Right hindlimb (tissue), 1 donor: Measurements from ENCODE around the gene WDR77.

ENCODE experiments used
- DNase-seq: peaks from one replicate; pipeline ENCODE4 v3.0.0-alpha.2; 2018

Gene WDR77

DNA sequence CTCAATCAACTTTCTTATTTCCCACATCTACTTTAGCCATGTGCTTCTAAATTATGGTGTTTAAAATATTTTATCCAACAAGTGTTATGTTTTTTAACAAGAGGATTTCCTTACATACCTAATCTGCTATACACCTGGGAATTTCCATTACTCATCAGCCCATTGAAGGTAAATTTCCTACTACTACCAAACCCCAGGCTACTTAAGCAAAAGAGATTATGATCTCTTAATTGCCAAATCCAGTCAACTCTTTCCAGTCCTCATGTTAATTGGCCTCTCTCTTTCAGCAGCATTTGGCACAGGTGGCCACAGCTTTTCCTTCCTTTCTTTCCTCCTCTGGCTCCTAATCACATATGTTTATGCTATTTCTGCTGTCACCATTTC, 19.7 kb upstream of the WDR77 start:
- no peak for DNase-seq

DNA sequence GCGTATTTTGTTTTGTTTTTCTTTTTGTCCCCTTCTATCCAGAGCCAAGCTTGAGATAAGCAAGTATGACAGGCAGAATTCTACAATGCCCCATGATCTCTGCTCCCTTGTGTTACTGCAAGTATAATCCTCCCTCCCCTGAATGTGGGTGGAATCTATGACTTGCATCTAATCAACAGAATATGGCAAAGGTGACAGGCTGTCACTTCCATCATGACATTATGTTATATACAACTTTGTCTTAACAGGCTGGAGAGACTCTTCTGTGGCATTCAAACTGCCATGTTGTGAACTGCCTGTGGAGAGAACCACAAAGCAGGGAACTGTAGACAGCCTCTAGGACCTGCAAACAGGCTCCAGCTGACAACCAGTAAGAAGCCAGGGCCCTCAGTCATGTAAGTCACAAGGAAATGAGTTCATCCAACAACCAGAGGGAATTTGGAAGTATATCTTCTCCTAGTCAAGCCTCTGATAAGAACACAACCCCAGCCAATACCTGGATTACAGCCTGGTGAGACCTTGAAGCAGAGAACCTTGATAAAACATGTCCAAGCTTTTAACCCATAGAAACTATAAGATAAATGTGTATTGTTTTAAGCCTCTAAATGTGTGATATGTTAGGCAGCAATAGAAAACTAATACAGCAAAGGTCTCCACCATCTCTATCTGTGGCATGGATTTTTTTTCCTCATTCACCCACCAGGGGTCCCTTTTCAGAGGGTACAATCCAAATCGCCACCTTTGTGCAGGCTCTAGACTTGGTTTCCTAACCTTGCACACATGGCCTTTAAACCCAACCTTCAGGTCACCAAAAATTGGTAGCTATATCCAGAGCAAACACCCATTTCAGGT, 19.0 kb upstream of the WDR77 start:
- DNase-seq, result no peak

DNA sequence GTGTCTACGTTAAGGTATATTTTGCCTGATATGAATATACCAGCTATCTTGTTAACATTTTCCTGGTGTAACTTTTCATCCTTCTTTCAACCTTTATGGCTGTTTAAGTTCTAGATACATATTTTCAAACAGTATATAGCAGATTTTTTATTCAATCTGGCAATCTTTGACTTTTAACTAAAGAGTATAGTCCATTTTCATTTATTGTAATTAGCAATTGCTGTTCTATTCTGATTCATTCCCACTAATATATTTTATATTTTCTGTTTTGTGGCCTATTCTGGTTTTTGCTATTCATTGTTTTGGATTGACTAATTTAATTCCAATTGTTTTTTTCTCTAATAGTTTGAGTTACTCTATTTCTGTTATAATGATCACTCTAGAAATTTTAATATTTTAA, 17.4 kb upstream of the WDR77 start:
- DNase-seq, result no peak

DNA sequence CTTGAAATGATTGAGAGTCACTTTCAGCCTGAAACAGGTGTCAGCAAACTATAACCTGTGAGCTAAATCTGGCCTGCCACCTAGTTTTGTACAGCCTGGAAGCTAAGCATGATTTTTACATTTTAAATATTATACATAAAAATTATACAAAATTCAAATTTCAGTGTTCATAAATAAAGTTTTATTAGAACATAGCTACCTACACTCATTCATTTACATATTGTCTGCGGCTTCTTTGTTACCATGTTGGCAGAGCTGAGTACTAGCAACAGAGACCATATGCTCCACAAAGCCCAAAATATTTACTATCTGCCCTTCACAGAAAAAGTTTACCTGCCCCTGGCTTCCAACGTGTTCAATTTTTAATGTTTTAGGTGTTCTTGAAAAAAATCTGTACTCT, 16.7 kb upstream of the WDR77 start:
- DNase-seq, result no peak

DNA sequence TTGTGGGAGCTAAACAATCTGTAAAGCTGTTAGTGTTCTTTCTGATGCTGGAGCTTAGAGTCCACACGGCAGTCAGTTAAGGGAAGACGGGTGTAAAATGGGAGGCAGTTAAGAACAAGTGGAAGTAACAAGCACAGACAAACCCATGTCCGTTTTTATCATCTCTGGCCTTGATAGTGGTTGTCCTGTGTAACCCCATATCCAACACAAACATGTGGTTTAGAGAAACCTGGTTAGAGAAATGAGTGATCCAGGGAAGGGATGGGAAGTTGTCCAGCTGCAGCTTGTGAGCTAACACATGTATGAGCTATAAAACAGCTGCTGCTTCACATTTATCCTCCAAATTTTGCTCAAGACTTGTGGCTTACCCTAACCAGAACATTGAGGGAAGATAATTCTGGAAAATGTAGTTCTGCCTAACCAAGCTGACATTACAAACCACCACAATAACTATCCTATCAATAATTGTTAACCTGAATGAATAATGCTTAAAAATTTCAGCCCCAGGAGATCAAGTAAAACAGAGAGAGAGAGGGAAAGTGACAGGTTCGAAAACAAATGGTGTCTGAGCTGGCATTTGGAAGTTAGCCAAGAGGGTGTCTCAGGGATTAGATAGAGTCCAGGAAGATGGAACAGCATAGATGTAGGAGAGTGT, 14.1 kb upstream of the WDR77 start:
- no peak for DNase-seq

DNA sequence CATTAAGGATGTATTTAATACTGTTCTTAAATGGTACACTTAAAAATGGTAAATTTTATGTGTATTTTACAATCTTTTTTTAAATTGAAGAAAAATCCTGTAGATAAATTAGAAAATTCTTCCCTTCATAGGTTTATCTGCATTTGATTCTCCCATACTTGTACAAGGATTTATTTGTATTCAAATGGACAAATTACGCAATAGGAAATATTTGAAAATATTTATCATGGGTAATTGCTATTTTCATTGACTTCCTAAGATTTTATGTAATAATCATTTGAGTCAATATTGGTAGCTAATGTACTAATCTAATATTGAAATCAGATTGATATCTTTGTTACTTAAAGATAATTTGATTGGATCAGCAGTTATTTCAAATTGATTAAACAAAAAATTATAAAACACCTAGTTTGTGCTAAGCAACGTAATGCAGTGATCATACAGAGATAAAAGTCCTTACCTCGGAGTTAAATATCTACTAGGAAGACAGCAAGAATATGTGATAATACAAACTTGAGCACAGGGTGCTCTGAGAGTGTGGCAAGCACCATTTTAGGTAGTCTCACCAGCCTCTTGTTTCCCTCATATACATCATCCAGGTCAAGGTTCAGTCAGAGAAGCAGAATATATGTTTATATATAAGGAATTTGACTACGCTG, 13.4 kb upstream of the WDR77 start:
- DNase-seq, result no peak

DNA sequence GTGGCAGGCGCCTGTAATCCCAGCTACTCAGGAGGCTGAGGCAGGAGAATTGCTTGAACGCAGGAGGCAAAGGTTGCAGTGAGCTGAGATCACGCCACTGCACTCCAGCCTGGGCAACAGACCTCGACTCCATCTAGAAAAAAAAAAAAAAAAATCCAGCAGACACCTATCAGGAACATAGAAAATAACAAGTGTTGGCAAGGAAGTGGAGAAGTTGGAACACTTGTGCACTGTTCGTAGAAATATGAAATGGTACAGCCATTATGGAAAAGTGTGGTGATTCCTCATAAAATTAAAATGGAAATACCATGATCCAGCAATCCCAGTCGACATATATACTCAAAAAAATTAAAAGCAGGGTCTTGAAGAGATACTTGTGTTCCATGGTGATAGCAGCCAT, 12.7 kb upstream of the WDR77 start:
- DNase-seq, result no peak

DNA sequence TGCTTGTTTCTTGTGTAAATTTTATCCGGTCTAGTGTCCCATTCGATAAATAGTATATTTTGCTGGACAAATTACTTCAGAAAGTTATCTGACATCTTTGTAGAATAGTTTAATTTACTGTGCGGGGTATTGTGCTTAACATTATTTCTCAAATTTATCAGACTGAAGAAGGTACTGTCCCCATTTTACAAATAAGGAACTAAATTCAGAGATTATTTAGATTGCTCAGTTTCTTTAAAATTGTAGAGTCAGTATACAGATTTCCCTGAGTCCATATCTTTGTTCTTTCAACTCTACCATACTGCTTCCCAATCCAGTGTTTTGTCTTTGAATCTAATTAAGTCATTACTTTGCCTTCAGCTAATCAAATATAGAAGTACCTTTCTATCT, 6.6 kb upstream of the WDR77 start:
- DNase-seq, result no peak

DNA sequence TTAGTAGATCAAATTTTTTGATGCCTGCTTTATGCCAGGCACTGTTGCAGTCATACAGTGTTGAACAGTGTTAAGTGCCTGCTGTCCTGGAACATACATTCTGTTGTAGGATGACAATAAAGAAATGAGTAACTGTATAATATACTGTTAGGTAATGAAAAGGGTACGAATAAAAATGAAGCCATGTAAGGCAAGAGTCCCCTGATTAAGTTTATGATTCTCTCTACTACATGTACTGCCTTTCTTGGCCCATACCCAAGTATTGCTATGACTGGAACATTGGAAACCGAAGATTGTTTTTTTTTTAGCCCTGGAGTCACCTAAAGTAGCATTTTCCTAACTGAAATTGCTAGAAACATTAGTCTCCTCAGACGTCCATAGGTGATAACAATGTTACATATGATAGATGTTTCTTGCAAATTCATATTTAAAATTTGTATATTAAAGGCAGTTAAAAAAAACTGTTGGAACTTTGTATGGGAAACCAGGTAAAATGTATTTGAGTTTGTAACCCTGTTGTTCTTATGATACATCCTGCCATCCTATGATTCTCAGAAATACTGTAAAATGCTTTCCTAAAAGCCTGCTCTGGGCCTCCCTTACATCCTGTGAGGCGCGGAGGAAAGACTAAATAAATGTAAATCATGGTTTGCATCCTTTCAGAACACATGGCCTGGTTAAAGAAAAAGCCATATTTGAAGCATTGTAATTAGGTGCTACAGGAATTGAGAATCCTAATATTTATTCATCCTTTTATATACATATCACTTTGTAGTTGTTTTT, 6.0 kb upstream of the WDR77 start:
- DNase-seq, result no peak

DNA sequence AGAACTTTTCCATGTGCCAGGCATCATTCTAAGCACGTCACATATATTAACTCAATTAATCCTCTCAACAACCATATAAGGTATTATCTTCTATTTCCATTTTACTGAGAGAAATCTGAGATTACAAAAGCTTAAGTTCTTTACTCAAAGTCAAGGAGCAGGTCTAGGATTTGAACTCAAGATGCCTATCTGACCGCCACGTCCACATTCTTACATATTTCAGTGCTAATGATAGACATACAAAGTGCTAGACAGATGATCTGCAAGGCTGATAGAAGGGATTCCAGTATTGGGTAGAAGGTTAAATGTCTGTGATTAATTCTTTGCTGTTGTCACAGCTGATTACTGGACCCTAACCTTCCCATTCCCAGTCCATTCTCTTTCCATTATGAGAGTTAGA, 4.7 kb upstream of the WDR77 start:
- no peak for DNase-seq

DNA sequence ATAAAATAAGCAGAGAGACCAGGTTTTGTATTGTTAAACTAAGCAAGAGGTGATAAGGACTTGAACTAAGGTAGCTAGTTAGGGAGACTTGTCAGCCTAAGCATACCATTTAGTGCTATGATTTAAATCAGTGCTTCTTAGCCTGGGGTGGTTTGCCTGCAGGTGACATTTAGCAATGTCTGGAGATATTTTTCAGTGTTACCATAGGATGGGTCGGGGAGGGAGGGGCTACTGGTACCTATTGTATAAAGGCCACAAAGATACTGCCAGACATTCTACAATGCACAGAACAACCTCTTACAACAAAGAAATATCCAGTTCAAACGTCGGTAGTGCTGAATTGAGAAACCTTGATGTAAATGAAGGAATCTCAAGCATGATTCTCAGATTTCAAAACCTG, 3.5 kb upstream of the WDR77 start:
- no peak for DNase-seq

DNA sequence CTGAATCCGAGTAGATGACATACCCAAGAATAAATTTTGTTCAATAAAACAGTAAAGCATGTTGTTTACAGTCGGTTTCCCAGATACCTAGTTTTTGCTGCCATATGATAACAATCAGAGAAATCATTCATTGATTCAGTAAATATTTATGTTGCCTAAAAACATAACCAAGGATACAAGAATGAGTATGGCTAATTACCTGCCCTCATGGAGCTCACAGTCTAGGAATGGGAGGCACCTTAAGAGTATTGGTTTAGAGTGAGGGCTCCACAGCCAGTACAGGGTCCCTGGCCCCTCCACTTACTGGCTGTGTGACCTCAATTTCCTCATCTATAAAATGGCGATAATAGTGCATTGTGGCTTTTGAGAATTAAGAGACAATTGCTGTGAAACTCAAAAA, 1.1 kb upstream of the WDR77 start:
- no peak for DNase-seq

DNA sequence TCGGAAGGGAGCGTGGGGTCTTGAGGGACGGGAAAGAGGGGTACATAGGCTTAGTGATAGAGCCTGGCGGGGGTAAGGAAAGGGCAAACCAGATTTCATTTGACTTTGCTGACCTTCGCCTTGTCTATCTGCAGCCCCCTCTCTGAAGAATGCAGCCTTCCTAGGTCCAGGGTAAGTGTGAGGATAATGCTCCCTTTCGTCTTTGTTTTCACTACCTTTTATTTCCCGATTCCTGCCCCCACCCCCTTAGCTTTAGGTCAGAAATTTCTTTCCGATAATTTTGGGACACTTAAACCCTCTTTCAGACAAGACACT, 604 bp upstream of the WDR77 start:
- DNase-seq, result no peak

DNA sequence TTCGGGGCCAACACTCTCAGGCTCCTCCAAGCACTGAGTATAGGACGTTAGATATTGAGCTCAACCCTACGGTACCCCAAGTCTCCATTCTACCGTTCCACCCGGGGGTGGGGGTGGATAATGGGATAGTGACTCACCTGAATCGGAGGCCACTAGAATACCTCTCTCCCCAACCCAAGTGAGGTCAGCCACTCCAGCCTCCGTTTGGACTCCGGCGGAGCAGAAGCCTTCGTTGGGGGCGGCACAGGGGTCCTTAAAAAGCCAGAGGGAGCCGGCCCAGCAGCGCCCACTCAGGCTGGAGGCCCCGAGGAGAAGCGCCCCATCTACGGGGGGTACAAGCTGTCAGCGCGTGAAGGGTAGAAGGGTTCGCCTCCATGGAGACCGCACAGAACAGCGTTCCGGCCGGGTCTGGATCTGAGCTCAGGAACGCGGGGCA, 556 bp downstream of the WDR77 start:
- no peak for DNase-seq

DNA sequence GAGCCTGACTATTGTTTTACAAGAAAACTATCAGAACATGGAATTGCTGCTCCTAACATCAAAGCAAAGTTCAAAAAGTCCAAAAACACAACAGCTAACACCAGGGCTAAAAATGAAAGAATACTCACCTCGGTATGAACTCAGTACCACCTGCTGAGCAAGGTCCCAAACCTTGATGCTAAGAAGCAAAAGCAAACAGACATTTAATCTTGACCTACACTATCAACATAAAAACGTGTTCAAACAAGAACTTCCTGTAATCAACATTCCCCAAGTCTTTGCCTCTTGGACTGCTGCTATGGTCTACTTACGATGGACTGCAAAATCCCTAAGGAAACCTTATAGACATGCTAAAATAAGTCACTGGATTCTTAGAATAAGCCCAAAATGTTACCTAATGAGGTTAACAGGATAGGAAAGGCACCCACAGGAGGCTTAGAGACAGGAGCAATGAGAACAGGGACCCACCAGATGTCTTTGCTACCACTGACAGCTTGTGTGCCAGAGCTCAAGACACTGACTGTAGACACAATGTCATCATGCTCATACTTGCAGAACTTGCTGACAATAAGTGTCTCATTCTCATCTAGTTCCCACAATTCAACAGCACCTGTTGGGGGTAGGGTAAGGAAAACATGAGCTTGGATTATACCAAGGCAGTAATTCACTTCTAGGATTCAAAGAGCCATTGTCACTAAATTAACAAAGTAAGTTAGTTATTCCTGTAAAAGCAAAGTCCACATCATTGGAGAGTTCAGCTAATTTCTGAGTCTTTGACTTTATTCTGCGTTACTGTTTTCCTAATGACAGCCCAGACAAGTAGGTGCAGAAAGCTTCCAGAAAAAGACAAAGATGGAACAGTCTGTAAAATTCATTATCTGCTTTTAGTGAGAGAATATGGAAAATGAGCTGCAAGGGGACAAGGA, 1.8 kb downstream of the WDR77 start:
- DNase-seq, result no peak

DNA sequence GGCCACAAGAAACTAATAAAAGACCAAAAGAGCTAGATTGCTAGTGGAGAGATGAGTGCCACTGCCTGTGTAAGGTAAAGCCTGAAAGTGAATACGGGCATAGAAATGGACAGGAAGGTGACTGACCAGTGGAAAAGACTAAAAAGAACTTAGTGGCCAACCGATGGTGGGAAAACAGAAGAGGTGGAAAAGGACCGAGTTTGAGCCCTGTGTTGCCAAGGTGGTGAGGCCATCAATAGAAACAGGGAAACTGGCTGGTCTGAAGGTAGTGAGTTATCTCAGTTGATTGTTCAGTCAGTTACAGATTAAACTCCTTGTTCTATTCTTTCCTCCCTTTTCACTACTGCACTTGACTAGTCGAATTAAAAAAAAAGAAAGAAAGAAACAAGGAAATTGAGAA, 2.5 kb downstream of the WDR77 start:
- DNase-seq, result no peak

DNA sequence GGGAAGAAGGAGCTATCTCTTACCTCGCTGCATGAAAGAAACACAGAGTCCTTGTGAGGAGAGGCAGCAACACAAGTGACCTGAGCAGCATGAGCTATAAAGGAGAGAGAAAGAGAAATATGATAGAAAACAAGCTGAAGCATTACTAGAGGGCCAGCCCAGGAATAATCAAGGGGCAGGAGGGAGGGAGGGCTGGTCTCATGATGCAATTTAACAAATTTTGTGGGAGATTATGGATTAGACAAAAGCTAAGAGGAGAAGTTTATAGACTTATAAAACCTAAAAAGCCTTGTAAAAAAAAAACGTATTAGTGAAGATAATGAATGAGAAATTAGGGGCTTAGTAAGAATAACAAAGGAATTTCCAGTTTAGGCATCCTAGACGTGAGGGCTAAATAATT, 5.0 kb downstream of the WDR77 start:
- DNase-seq, result no peak

DNA sequence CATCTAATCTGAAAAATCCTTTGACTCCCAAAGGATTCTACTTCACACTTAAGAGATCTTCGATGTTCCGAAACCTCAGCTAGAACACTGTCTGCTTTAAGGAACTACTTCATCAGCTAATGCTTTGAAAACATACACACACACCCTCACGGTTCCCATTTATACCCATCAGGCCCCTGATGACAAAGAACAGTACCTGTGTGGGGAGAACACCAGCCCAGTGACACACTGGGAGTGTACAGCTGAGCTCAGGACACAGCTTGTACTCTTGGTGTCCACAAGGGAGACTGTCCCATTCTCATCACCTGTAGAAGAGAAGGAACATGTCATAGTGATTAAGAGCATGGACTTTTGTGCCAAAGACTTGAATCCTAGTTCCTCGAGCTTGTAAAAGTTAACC, 6.6 kb downstream of the WDR77 start:
- DNase-seq, result no peak

DNA sequence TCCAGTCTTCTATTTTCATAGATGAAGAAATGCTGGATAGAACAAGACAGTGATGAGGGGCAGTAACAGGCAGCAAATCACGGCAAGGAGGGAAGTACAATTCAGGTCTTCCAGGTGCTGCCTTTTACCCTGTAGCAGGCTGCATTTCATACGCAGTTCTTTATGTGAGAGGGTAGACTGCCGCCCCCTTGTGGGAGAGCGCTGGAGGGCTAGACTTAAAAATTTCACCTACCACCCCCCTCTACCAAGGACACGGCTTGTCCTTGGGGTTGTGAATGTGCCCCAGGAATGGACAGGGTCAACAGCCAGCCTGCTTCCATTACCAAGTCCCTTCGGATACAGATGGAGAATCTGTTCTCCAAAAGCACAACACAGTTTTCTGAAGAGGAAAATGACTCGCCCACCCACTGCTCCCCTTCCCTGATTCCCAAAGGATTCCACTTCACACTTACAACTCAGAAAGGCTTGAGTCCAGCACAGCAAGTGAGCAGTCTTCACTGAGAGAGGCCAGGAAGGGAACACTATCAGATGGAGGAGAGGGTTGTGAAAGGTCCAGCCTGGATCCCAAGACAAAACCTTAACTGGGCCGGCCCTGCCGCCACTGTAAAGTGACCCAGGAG, 7.4 kb downstream of the WDR77 start:
- DNase-seq, result no peak

DNA sequence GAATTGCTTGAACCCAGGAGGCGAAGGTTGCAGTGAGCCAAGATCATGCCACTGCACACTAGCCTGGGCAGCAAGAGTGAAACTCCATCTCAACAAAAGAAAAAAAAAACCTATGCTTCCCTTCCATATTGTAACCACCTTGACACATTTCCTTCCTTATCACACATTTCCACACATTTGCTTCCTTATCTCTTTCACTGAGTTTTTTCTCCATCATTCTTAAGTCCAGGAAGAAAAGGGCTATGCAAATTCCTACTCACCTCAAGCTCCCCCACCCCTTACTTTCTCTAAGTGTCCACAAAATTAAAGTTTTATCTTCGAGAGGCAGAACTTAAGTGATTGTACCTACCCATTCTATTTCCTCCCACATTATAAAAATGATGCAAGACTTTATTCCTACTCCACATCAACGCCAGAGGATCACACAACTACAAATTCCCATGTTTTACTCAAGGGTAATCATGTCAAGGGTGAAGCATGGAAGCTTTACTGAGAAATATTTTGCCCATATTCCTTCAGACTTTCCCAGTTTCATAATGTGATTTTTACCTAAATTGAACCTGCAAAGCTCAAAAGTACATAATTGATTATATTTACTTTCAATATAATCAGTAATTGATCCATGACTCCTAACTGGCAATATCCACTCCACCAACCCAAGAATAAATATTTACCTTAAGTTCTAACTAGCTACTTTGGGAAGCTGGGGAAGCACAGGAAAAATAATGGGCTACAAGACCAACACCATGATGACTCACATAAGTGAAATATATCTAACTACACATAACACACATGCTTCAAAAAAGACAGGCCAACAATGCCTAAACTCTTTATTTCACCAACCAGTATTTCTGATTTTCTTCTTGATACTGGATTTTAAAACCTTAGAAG, 9.3 kb downstream of the WDR77 start:
- DNase-seq, result no peak

DNA sequence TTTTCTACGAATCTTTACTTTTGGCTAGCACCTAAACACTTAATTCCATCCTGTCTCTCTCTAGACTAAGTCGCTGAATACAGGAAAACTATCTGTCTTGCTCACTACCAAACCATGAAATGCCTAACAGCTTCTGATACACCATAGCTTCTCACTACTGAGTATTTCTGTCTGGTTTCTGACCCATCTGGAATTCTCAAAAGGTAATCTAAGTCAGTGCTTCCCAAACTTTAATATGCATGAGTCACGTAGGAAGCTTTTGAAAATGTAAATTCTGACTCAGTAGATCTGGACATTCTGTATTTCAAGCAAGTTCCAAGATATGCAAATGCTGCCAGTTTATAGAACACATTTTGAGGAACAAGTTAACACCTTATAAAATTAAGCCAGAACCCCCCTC, 12.3 kb downstream of the WDR77 start:
- no peak for DNase-seq
